Mononuclear cell (primary cell): ENCODE data around the gene CEP57. TPM values are rescaled to one million over a fixed set of nuclear protein-coding genes. Genes with fewer than 3 reads are reported as not detected.

Source experiments
- H3K27me3 ChIP-seq: 2 replicates; pipeline ENCODE4 v1.6.0; 2011; ENCODE audit warnings: low read length, control low read depth; ENCODE audit not compliant: insufficient read depth
- H3K4me1 ChIP-seq: 2 replicates; pipeline ENCODE4 v1.5.1; 2011; ENCODE audit warnings: mild to moderate bottlenecking, low read length, control low read depth; ENCODE audit not compliant: insufficient read depth
- H3K4me3 ChIP-seq: 2 replicates; pipeline ENCODE4 v1.5.1; 2011; ENCODE audit warnings: mild to moderate bottlenecking, low read length, moderate library complexity
- H3K9me3 ChIP-seq: 2 replicates; pipeline ENCODE4 v1.5.1; 2011; ENCODE audit warnings: low read depth, mild to moderate bottlenecking, control low read depth, low read length
- total RNA-seq: library from RNA; depleted of rRNA; stranded (reverse); fragments of >200 nt; gene quantifications from one replicate; pipeline ENCODE4 v1.2.3, GENCODE V29; 2012

Gene CEP57
- total RNA-seq, result 71.9 TPM

GRCh38 chr11:95790123-95790932, at the start of gene CEP57:
Gene CEP57, plus strand, starts transcription at chr11:95790498. Its CDS starts 201 bp downstream, at chr11:95790699.
- peak within 1 kb of the TSS; percentile 78 for H3K4me3 ChIP-seq
- H3K4me1 ChIP-seq, result peaks cover 24% of the 10 kb centered on the region
- H3K27me3 ChIP-seq, result no peaks in the 10 kb centered on the region
- no peaks in the 10 kb centered on the region for H3K9me3 ChIP-seq

- H3K4me1 ChIP-seq, result no peaks in the 10 kb centered on the region
- H3K4me3 ChIP-seq, result no peak overlapping the region
- no peaks in the 10 kb centered on the region for H3K9me3 ChIP-seq
- no peaks in the 10 kb centered on the region for H3K27me3 ChIP-seq
Measured at GRCh38 chr11:95750101-95750500, 40.2 kb upstream of the CEP57 start.

GRCh38 chr11:95751515-95751914, 38.8 kb upstream of the CEP57 start:
- no peaks in the 10 kb centered on the region for H3K4me1 ChIP-seq
- no peak overlapping the region for H3K4me3 ChIP-seq
- no peaks in the 10 kb centered on the region for H3K9me3 ChIP-seq
- H3K27me3 ChIP-seq, result no peaks in the 10 kb centered on the region

GRCh38 chr11:95760941-95761340, 29.4 kb upstream of the CEP57 start:
- no peaks in the 10 kb centered on the region for H3K27me3 ChIP-seq
- no peak overlapping the region for H3K4me3 ChIP-seq
- no peaks in the 10 kb centered on the region for H3K4me1 ChIP-seq
- no peaks in the 10 kb centered on the region for H3K9me3 ChIP-seq

GRCh38 chr11:95762534-95762933, 27.8 kb upstream of the CEP57 start:
- Histone ChIP-seq H3K4me1 (peaks cover 4% of the 10 kb centered on the region), H3K27me3 (no peaks in the 10 kb centered on the region), H3K4me3 (no peak overlapping the region), H3K9me3 (no peaks in the 10 kb centered on the region)

GRCh38 chr11:95764267-95764898, 25.9 kb upstream of the CEP57 start:
- Histone ChIP-seq H3K9me3 (no peaks in the 10 kb centered on the region), H3K4me1 (peaks cover 7% of the 10 kb centered on the region), H3K4me3 (no peak overlapping the region), H3K27me3 (no peaks in the 10 kb centered on the region)

- Histone ChIP-seq H3K9me3 (no peaks in the 10 kb centered on the region), H3K27me3 (no peaks in the 10 kb centered on the region), H3K4me3 (no peak overlapping the region), H3K4me1 (peaks cover 7% of the 10 kb centered on the region)
Measured at GRCh38 chr11:95766701-95767100, 23.6 kb upstream of the CEP57 start.

- Histone ChIP-seq H3K27me3 (no peaks in the 10 kb centered on the region), H3K9me3 (no peaks in the 10 kb centered on the region), H3K4me3 (no peak overlapping the region), H3K4me1 (peaks cover 7% of the 10 kb centered on the region)
Measured at GRCh38 chr11:95767498-95767897, 22.8 kb upstream of the CEP57 start.

- Histone ChIP-seq H3K27me3 (no peaks in the 10 kb centered on the region), H3K9me3 (no peaks in the 10 kb centered on the region), H3K4me1 (peaks cover 7% of the 10 kb centered on the region), H3K4me3 (no peak overlapping the region)
Measured at GRCh38 chr11:95768521-95768920, 21.8 kb upstream of the CEP57 start.

- Histone ChIP-seq H3K9me3 (no peaks in the 10 kb centered on the region), H3K4me3 (no peak overlapping the region), H3K4me1 (no peaks in the 10 kb centered on the region), H3K27me3 (no peaks in the 10 kb centered on the region)
Measured at GRCh38 chr11:95776859-95777258, 13.4 kb upstream of the CEP57 start.

- no peaks in the 10 kb centered on the region for H3K4me1 ChIP-seq
- H3K9me3 ChIP-seq, result no peaks in the 10 kb centered on the region
- H3K27me3 ChIP-seq, result no peaks in the 10 kb centered on the region
- H3K4me3 ChIP-seq, result no peak overlapping the region
Measured at GRCh38 chr11:95778699-95779098, 11.6 kb upstream of the CEP57 start.

- Histone ChIP-seq H3K4me3 (no peak overlapping the region), H3K4me1 (no peaks in the 10 kb centered on the region), H3K27me3 (no peaks in the 10 kb centered on the region), H3K9me3 (no peaks in the 10 kb centered on the region)
Measured at GRCh38 chr11:95780544-95780943, 9.8 kb upstream of the CEP57 start.

- Histone ChIP-seq H3K4me1 (peaks cover 24% of the 10 kb centered on the region), H3K9me3 (no peaks in the 10 kb centered on the region), H3K4me3 (peak overlapping the region; percentile 78), H3K27me3 (no peaks in the 10 kb centered on the region)
Measured at GRCh38 chr11:95788921-95789505, 1.3 kb upstream of the CEP57 start.

GRCh38 chr11:95789506-95790122, 684 bp upstream of the CEP57 start, which contains the start of gene FAM76B:
Gene FAM76B, minus strand, starts transcription at chr11:95789782. Its CDS starts 304 bp downstream, at chr11:95789478.
- peaks cover 24% of the 10 kb centered on the region for H3K4me1 ChIP-seq
- H3K4me3 ChIP-seq, result peak within 1 kb of the TSS; percentile 78

More at GRCh38 chr11:95789506-95790122, 684 bp upstream of the CEP57 start, which contains the start of gene FAM76B:
- no peaks in the 10 kb centered on the region for H3K9me3 ChIP-seq
- H3K27me3 ChIP-seq, result no peaks in the 10 kb centered on the region
